Adrenal gland (tissue), 12 donors: ENCODE measurements around the gene COL18A1. TPM values are rescaled to one million over a fixed set of nuclear protein-coding genes. Genes with fewer than 3 reads are reported as not detected.

ENCODE experiments used
- DNase-seq, 7 donors: peaks; one replicate each; pipeline ENCODE4 v3.0.0-alpha.2; 2019 to 2020
- H3K27ac ChIP-seq, 5 donors: fragments of 200-600 bp; sonication (generic) in 4 of 5; 1 replicate in 3 of 5; 2 replicates in 2 of 5; pipeline versions ENCODE4 v1.5.1 to v1.8.0; 2016 to 2020; ENCODE audit warnings: mild to moderate bottlenecking in 1 of 5
- H3K27me3 ChIP-seq: fragments of 200-600 bp; 2 replicates; pipeline ENCODE4 v1.8.0; 2021
- H3K36me3 ChIP-seq, 2 donors: fragments of 200-600 bp; replicated peaks in 1 of 2; 1 replicate in 1 of 2; 2 replicates in 1 of 2; pipeline versions ENCODE4 v1.5.1 to v1.8.0; 2018 to 2022
- H3K4me1 ChIP-seq, 2 donors: fragments of 200-600 bp; replicated peaks in 1 of 2; 1 replicate in 1 of 2; 2 replicates in 1 of 2; pipeline versions ENCODE4 v1.5.1 to v1.8.0; 2018 to 2021
- H3K4me3 ChIP-seq, 4 donors: fragments of 200-600 bp; sonication (generic) in 3 of 4; one replicate each; pipeline ENCODE4 v1.5.1; 2016 to 2018
- H3K9me3 ChIP-seq, 3 donors: fragments of 200-600 bp; sonication (generic) in 1 of 3; replicated peaks in 1 of 3; 1 replicate in 2 of 3; 2 replicates in 1 of 3; pipeline versions ENCODE4 v1.5.1 to v1.8.0; 2016 to 2021
- CTCF ChIP-seq, 6 experiments: fragments of 450-650 bp in 4 of 6; fragments of 200-600 bp in 2 of 6; sonication (generic) in 1 of 6; IDR thresholded peaks; 1 replicate in 5 of 6; 2 replicates in 1 of 6; pipeline versions ENCODE4 v1.5.1 to v1.8.0; 2016 to 2021; ENCODE audit warnings: antibody characterized with exemption in 6 of 6, mild to moderate bottlenecking in 2 of 6, moderate library complexity in 1 of 6
- POLR2A ChIP-seq, 2 donors: fragments of 450-650 bp; IDR thresholded peaks; one replicate each; pipeline ENCODE4 v1.6.1; 2017; ENCODE audit warnings: antibody characterized with exemption in 2 of 2, mild to moderate bottlenecking in 2 of 2, moderate library complexity in 1 of 2
- WGBS, 4 donors: extraction: QIAGEN DNeasy Blood & Tissue Kit in 2 of 4; methylation state at CpG; one replicate each; pipeline versions ENCODE4 v1.1.5 to v1.1.7; 2013 to 2017; 5-methylcytosine and 5-hydroxymethylcytosine counted together
- intact Hi-C, 2 donors: fragments of 100-400 bp; cut with DNase I; formaldehyde crosslinking; loops; one replicate each; pipeline versions ENCODE4 v1.14.1 to v1.15.0; 2022 to 2023
- polyA plus RNA-seq, 3 donors: library from polyadenylated mRNA; stranded (reverse); fragments of 200-250 nt in 2 of 3; fragments of 350-450 nt in 1 of 3; fragmentation: Illumina TruSeq in 1 of 3; extraction: RNeasy Lipid Tissue Mini Kit (QIAGEN cat#74804) in 1 of 3; gene quantifications; one replicate each; pipeline ENCODE4 v1.2.3, GENCODE V29; 2013 to 2014
- total RNA-seq, 9 donors: library from RNA; depleted of rRNA in 4 of 9; stranded (reverse); fragments of >200 nt in 4 of 9; fragments of 120-200 nt in 1 of 9; fragmentation: NEBNext Ultra II Directional in 1 of 9; extraction: Animal tissue kit (Norgen Biotek cat#: 25700) in 1 of 9; gene quantifications; one replicate each; pipeline versions ENCODE4 v1.1.0 to v1.2.4, GENCODE V29; 2013 to 2023
- donor health status: healthy with polysubstance abuse.
- donor health status: Bipolar disorder and iron deficiency.
- donor health status: DM: yes; HTN: yes; CAD: no.
- donor health status: DM: no; HTN: no; CAD: no.
- donor health status: DM: no; HTN: no; CAD: no.
- donor health status: DM: yes; HTN: yes; CAD: no.

Gene COL18A1
- total and polyA plus RNA-seq, 12 donors = 10.9 to 244 (median 141) TPM

- no peak overlapping the region for H3K4me3 ChIP-seq
- peaks cover 0 to 11% of the 10 kb centered on the region in 2 donors for H3K36me3 ChIP-seq
- DNase-seq = peak in 2 of 7 donors; percentile 1 to 14
- H3K4me1 ChIP-seq = no peaks in the 10 kb centered on the region
- no peak overlapping the region for H3K27ac ChIP-seq
- H3K27me3 ChIP-seq = no peaks in the 10 kb centered on the region
- intact Hi-C loops = no loop called here
- WGBS, 4 donors = 81 to 86% (median 85%) methylated on average over 4 to 8 of the region's 8 CpGs
- no peaks in the 10 kb centered on the region for H3K9me3 ChIP-seq
- TF ChIP-seq CTCF (IDR thresholded peaks at IDR 0.05) = no peak
- no peak for TF ChIP-seq POLR2A (IDR thresholded peaks at IDR 0.05)
Measured at GRCh38 chr21:45512626-45513002, 107.6 kb downstream of the COL18A1 start.

- H3K27me3 ChIP-seq = no peaks in the 10 kb centered on the region
- H3K4me3 ChIP-seq = no peak overlapping the region
- TF ChIP-seq POLR2A (IDR thresholded peaks at IDR 0.05) (no peak), CTCF (IDR thresholded peaks at IDR 0.05) (no peak)
- WGBS, 4 donors = 61 to 83% (median 75%) methylated on average over 2 to 19 of the region's 19 CpGs
- no peaks in the 10 kb centered on the region for H3K9me3 ChIP-seq
- DNase-seq = peak in 2 of 7 donors; percentile 14 to 22
- H3K36me3 ChIP-seq = peaks cover 0 to 11% of the 10 kb centered on the region in 2 donors
- intact Hi-C loops = no loop called here
- H3K27ac ChIP-seq = no peak overlapping the region
- H3K4me1 ChIP-seq = no peaks in the 10 kb centered on the region
Measured at GRCh38 chr21:45513003-45513717, 108.2 kb downstream of the COL18A1 start.

GRCh38 chr21:45513741-45514310, 108.9 kb downstream of the COL18A1 start:
- WGBS, 4 donors = 80 to 93% (median 87%) methylated on average over 4 to 11 of the region's 11 CpGs
- intact Hi-C loops = no loop called here
- peak in 2 of 7 donors; percentile 7 to 16 for DNase-seq
- no peak overlapping the region for H3K27ac ChIP-seq
- H3K9me3 ChIP-seq = no peaks in the 10 kb centered on the region
- H3K4me1 ChIP-seq = no peaks in the 10 kb centered on the region
- H3K27me3 ChIP-seq = no peaks in the 10 kb centered on the region
- H3K4me3 ChIP-seq = no peak overlapping the region
- TF ChIP-seq CTCF (IDR thresholded peaks at IDR 0.05) (no peak), POLR2A (IDR thresholded peaks at IDR 0.05) (no peak)
- peaks cover 0 to 11% of the 10 kb centered on the region in 2 donors for H3K36me3 ChIP-seq

- WGBS, 4 donors = 86 to 89% (median 87%) methylated on average over 3 to 22 of the region's 22 CpGs
- no peak overlapping the region for H3K27ac ChIP-seq
- no peaks in the 10 kb centered on the region for H3K27me3 ChIP-seq
- intact Hi-C loops = no loop called here
- no peaks in the 10 kb centered on the region for H3K9me3 ChIP-seq
- TF ChIP-seq CTCF (IDR thresholded peaks at IDR 0.05) = no peak
- TF ChIP-seq POLR2A (IDR thresholded peaks at IDR 0.05) = no peak
- H3K36me3 ChIP-seq = peaks cover 0 to 10% of the 10 kb centered on the region in 2 donors
- no peaks in the 10 kb centered on the region for H3K4me1 ChIP-seq
- H3K4me3 ChIP-seq = no peak overlapping the region
- DNase-seq = peak in 2 of 7 donors; percentile 4 to 12
Measured at GRCh38 chr21:45514311-45515021, 109.5 kb downstream of the COL18A1 start.
